ENCODE measurements around the gene CCDC183.
"Not testable (repeated sequence)": the region's sequence is repeated elsewhere in the genome, so short reads cannot be mapped to it uniquely, and the experiment has no call there.

The CCDC183 gene

GRCh38 chr9:136835932-136836904, 40.1 kb downstream of the CCDC183 start:
- DNase-seq (ENCODE audit: low read depth, low spot score) = no peak
- H3K27ac ChIP-seq = no peak overlapping the region

GRCh38 chr9:136837146-136837855, 41.2 kb downstream of the CCDC183 start:
- DNase-seq (ENCODE audit: low read depth, low spot score) = no peak
- no peak overlapping the region for H3K27ac ChIP-seq

GRCh38 chr9:136837856-136838277, 41.7 kb downstream of the CCDC183 start:
- not testable (repeated sequence) for H3K27ac ChIP-seq; DNase-seq (ENCODE audit: low read depth, low spot score)

- no peak for DNase-seq (ENCODE audit: low read depth, low spot score)
- H3K27ac ChIP-seq = no peak overlapping the region
These were observed 42.4 kb downstream of the CCDC183 start for GRCh38 chr9:136838314-136839228.

GRCh38 chr9:136839229-136840139, 43.3 kb downstream of the CCDC183 start:
- no peak for DNase-seq (ENCODE audit: low read depth, low spot score)
- no peak overlapping the region for H3K27ac ChIP-seq

- DNase-seq (ENCODE audit: low read depth, low spot score) = no peak
These were observed 44.2 kb downstream of the CCDC183 start for GRCh38 chr9:136840140-136840876.

GRCh38 chr9:136840877-136841645, 44.9 kb downstream of the CCDC183 start:
- no peak for DNase-seq (ENCODE audit: low read depth, low spot score)
- no peak overlapping the region for H3K27ac ChIP-seq

More at GRCh38 chr9:136840140-136840876, 44.2 kb downstream of the CCDC183 start:
- H3K27ac ChIP-seq = no peak overlapping the region

GRCh38 chr9:136841646-136842379, 45.7 kb downstream of the CCDC183 start:
- H3K27ac ChIP-seq; DNase-seq (ENCODE audit: low read depth, low spot score): not testable (repeated sequence)

GRCh38 chr9:136842380-136842948, 46.3 kb downstream of the CCDC183 start, which contains the start of gene AJM1:
AJM1 (plus strand) TSS chr9:136842478; CDS start chr9:136844415, 1,937 bp downstream.
- not testable (repeated sequence) for H3K27ac ChIP-seq; DNase-seq (ENCODE audit: low read depth, low spot score)

GRCh38 chr9:136843159-136843800, 47.1 kb downstream of the CCDC183 start:
- DNase-seq (ENCODE audit: low read depth, low spot score); H3K27ac ChIP-seq: not testable (repeated sequence)

- H3K27ac ChIP-seq; DNase-seq (ENCODE audit: low read depth, low spot score): not testable (repeated sequence)
These were observed 47.9 kb downstream of the CCDC183 start for GRCh38 chr9:136843801-136844740.

GRCh38 chr9:136844761-136845464, 48.8 kb downstream of the CCDC183 start:
- no peak overlapping the region for H3K27ac ChIP-seq
- no peak for DNase-seq (ENCODE audit: low read depth, low spot score)

GRCh38 chr9:136845465-136846260, 49.5 kb downstream of the CCDC183 start:
- DNase-seq (ENCODE audit: low read depth, low spot score) = no peak
- no peak overlapping the region for H3K27ac ChIP-seq
